MM.1S (cell line): ENCODE results near the gene CASKIN1.

Experiments
- EZH2 ChIP-seq: fragments of 300-600 bp; sonication (generic); optimal IDR thresholded peaks from 2 replicates; pipeline ENCODE3; 2017; ENCODE audit warnings: low read depth, mild to moderate bottlenecking, antibody characterized with exemption, low read length, mixed read lengths
- EZH2phosphoT487 ChIP-seq: fragments of 300-600 bp; sonication (generic); IDR thresholded peaks from 2 replicates; pipeline ENCODE4 v1.6.1; 2018; ENCODE audit warnings: antibody characterized with exemption, low read length
- TF ChIP-seq, protein P1 (sequence below): fragments of 300-600 bp; sonication (generic); IDR thresholded peaks from 2 replicates; pipeline ENCODE4 v1.5.1; 2016; ENCODE audit warnings: antibody characterized with exemption, low read length, mixed read lengths

DNA sequence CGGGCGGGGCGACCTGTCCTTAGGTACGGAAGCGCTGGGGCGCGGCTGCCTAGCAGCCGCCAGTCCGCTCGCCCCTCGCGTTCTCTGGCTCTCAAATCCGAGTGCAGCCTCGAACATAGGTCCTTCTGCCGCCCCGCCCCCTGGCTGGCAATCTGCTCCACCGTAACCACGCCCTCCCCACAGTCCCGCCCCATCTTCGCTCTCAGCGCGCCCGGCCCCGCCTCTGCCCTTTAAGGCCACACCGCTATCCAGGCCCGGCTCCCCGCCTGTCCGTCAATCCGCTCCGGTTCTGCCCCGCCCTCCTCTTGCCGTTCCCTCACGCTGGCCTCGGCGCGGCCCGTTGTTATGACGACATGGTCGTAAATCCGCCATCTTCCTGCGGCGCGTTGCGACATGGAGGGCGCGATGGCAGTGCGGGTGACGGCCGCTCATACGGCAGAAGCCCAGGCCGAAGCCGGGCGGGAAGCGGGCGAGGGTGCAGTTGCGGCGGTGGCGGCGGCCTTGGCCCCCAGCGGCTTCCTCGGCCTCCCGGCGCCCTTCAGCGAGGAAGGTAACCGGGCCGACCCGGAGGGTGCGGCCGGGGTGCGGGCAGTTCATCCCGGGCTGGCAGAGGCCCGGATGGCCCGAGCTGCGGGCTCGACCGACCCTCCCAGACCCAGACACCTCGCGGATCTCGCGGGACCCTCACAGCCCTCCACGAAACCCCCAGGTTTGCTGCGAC, 27.0 kb upstream of the CASKIN1 start, which contains the start of gene E4F1:
- TF ChIP-seq, protein P1, sequence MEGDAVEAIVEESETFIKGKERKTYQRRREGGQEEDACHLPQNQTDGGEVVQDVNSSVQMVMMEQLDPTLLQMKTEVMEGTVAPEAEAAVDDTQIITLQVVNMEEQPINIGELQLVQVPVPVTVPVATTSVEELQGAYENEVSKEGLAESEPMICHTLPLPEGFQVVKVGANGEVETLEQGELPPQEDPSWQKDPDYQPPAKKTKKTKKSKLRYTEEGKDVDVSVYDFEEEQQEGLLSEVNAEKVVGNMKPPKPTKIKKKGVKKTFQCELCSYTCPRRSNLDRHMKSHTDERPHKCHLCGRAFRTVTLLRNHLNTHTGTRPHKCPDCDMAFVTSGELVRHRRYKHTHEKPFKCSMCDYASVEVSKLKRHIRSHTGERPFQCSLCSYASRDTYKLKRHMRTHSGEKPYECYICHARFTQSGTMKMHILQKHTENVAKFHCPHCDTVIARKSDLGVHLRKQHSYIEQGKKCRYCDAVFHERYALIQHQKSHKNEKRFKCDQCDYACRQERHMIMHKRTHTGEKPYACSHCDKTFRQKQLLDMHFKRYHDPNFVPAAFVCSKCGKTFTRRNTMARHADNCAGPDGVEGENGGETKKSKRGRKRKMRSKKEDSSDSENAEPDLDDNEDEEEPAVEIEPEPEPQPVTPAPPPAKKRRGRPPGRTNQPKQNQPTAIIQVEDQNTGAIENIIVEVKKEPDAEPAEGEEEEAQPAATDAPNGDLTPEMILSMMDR, result no peak
- TF ChIP-seq EZH2, result no peak
- no peak for TF ChIP-seq EZH2phosphoT487
